ENCODE data around the gene FAM193B.

FAM193B gene

GRCh38 chr5:177550122-177550521, 4.2 kb downstream of the FAM193B start:
- no peak overlapping the region for H3K9ac ChIP-seq (ENCODE audit: low read length)
- H3K4me3 ChIP-seq (ENCODE audit: low read length), result no peak overlapping the region
- H3K27ac ChIP-seq (ENCODE audit: low read length), result no peak overlapping the region
- no peaks in the 10 kb centered on the region for H3K9me3 ChIP-seq (ENCODE audit: control insufficient read depth, low read depth, low read length)
- H3K27me3 ChIP-seq (ENCODE audit: control insufficient read depth, insufficient read depth, low read length), result no peaks in the 10 kb centered on the region
- H3K36me3 ChIP-seq (ENCODE audit: control insufficient read depth, low read depth, low read length), result peaks cover 8% of the 10 kb centered on the region
- peaks cover 6% of the 10 kb centered on the region for H3K4me1 ChIP-seq (ENCODE audit: control insufficient read depth, low read depth, low read length)

GRCh38 chr5:177548495-177548894, 5.9 kb downstream of the FAM193B start:
- no peak overlapping the region for H3K27ac ChIP-seq (ENCODE audit: low read length)
- no peak overlapping the region for H3K9ac ChIP-seq (ENCODE audit: low read length)
- no peaks in the 10 kb centered on the region for H3K27me3 ChIP-seq (ENCODE audit: control insufficient read depth, insufficient read depth, low read length)
- peaks cover 6% of the 10 kb centered on the region for H3K4me1 ChIP-seq (ENCODE audit: control insufficient read depth, low read depth, low read length)
- H3K36me3 ChIP-seq (ENCODE audit: control insufficient read depth, low read depth, low read length), result peaks cover 8% of the 10 kb centered on the region
- no peaks in the 10 kb centered on the region for H3K9me3 ChIP-seq (ENCODE audit: control insufficient read depth, low read depth, low read length)
- no peak overlapping the region for H3K4me3 ChIP-seq (ENCODE audit: low read length)

GRCh38 chr5:177547736-177548135, 6.6 kb downstream of the FAM193B start:
- Histone ChIP-seq H3K4me3 (ENCODE audit: low read length) (no peak overlapping the region), H3K36me3 (ENCODE audit: control insufficient read depth, low read depth, low read length) (peaks cover 8% of the 10 kb centered on the region), H3K27ac (ENCODE audit: low read length) (no peak overlapping the region), H3K9ac (ENCODE audit: low read length) (no peak overlapping the region), H3K4me1 (ENCODE audit: control insufficient read depth, low read depth, low read length) (peaks cover under 1% of the 10 kb centered on the region), H3K27me3 (ENCODE audit: control insufficient read depth, insufficient read depth, low read length) (no peaks in the 10 kb centered on the region), H3K9me3 (ENCODE audit: control insufficient read depth, low read depth, low read length) (no peaks in the 10 kb centered on the region)

GRCh38 chr5:177546258-177546741, 8.1 kb downstream of the FAM193B start:
- Histone ChIP-seq H3K36me3 (ENCODE audit: control insufficient read depth, low read depth, low read length) (peaks cover 8% of the 10 kb centered on the region), H3K27ac (ENCODE audit: low read length) (no peak overlapping the region), H3K27me3 (ENCODE audit: control insufficient read depth, insufficient read depth, low read length) (no peaks in the 10 kb centered on the region), H3K9ac (ENCODE audit: low read length) (no peak overlapping the region), H3K4me1 (ENCODE audit: control insufficient read depth, low read depth, low read length) (no peaks in the 10 kb centered on the region), H3K9me3 (ENCODE audit: control insufficient read depth, low read depth, low read length) (no peaks in the 10 kb centered on the region), H3K4me3 (ENCODE audit: low read length) (no peak overlapping the region)

GRCh38 chr5:177545487-177546257, 8.7 kb downstream of the FAM193B start:
- Histone ChIP-seq H3K4me3 (ENCODE audit: low read length) (no peak overlapping the region), H3K27me3 (ENCODE audit: control insufficient read depth, insufficient read depth, low read length) (no peaks in the 10 kb centered on the region), H3K4me1 (ENCODE audit: control insufficient read depth, low read depth, low read length) (no peaks in the 10 kb centered on the region), H3K27ac (ENCODE audit: low read length) (no peak overlapping the region), H3K9me3 (ENCODE audit: control insufficient read depth, low read depth, low read length) (no peaks in the 10 kb centered on the region), H3K36me3 (ENCODE audit: control insufficient read depth, low read depth, low read length) (peaks cover 8% of the 10 kb centered on the region), H3K9ac (ENCODE audit: low read length) (no peak overlapping the region)

GRCh38 chr5:177542816-177543465, 11.4 kb downstream of the FAM193B start:
- Histone ChIP-seq H3K4me3 (ENCODE audit: low read length) (no peak overlapping the region), H3K9ac (ENCODE audit: low read length) (no peak overlapping the region), H3K9me3 (ENCODE audit: control insufficient read depth, low read depth, low read length) (no peaks in the 10 kb centered on the region), H3K4me1 (ENCODE audit: control insufficient read depth, low read depth, low read length) (no peaks in the 10 kb centered on the region), H3K36me3 (ENCODE audit: control insufficient read depth, low read depth, low read length) (peaks cover 16% of the 10 kb centered on the region), H3K27ac (ENCODE audit: low read length) (no peak overlapping the region), H3K27me3 (ENCODE audit: control insufficient read depth, insufficient read depth, low read length) (no peaks in the 10 kb centered on the region)

- no peaks in the 10 kb centered on the region for H3K9me3 ChIP-seq (ENCODE audit: control insufficient read depth, low read depth, low read length)
- H3K4me3 ChIP-seq (ENCODE audit: low read length), result no peak overlapping the region
- H3K4me1 ChIP-seq (ENCODE audit: control insufficient read depth, low read depth, low read length), result no peaks in the 10 kb centered on the region
- no peak overlapping the region for H3K9ac ChIP-seq (ENCODE audit: low read length)
- H3K27me3 ChIP-seq (ENCODE audit: control insufficient read depth, insufficient read depth, low read length), result no peaks in the 10 kb centered on the region
- no peak overlapping the region for H3K27ac ChIP-seq (ENCODE audit: low read length)
- H3K36me3 ChIP-seq (ENCODE audit: control insufficient read depth, low read depth, low read length), result peaks cover 34% of the 10 kb centered on the region
Observed at GRCh38 chr5:177540438-177540837, 13.9 kb downstream of the FAM193B start.

- Histone ChIP-seq H3K27me3 (ENCODE audit: control insufficient read depth, insufficient read depth, low read length) (no peaks in the 10 kb centered on the region), H3K9ac (ENCODE audit: low read length) (no peak overlapping the region), H3K9me3 (ENCODE audit: control insufficient read depth, low read depth, low read length) (no peaks in the 10 kb centered on the region), H3K36me3 (ENCODE audit: control insufficient read depth, low read depth, low read length) (peaks cover 36% of the 10 kb centered on the region), H3K27ac (ENCODE audit: low read length) (no peak overlapping the region), H3K4me3 (ENCODE audit: low read length) (no peak overlapping the region), H3K4me1 (ENCODE audit: control insufficient read depth, low read depth, low read length) (no peaks in the 10 kb centered on the region)
Observed at GRCh38 chr5:177539411-177539810, 15.0 kb downstream of the FAM193B start.

- H3K27ac ChIP-seq (ENCODE audit: low read length), result no peak overlapping the region
- peaks cover 36% of the 10 kb centered on the region for H3K36me3 ChIP-seq (ENCODE audit: control insufficient read depth, low read depth, low read length)
- H3K4me3 ChIP-seq (ENCODE audit: low read length), result no peak overlapping the region
- no peak overlapping the region for H3K9ac ChIP-seq (ENCODE audit: low read length)
- no peaks in the 10 kb centered on the region for H3K4me1 ChIP-seq (ENCODE audit: control insufficient read depth, low read depth, low read length)
- no peaks in the 10 kb centered on the region for H3K9me3 ChIP-seq (ENCODE audit: control insufficient read depth, low read depth, low read length)
- H3K27me3 ChIP-seq (ENCODE audit: control insufficient read depth, insufficient read depth, low read length), result no peaks in the 10 kb centered on the region
Observed at GRCh38 chr5:177538876-177539275, 15.5 kb downstream of the FAM193B start.

- peaks cover 38% of the 10 kb centered on the region for H3K36me3 ChIP-seq (ENCODE audit: control insufficient read depth, low read depth, low read length)
- H3K27ac ChIP-seq (ENCODE audit: low read length), result no peak overlapping the region
- no peaks in the 10 kb centered on the region for H3K27me3 ChIP-seq (ENCODE audit: control insufficient read depth, insufficient read depth, low read length)
- H3K4me1 ChIP-seq (ENCODE audit: control insufficient read depth, low read depth, low read length), result no peaks in the 10 kb centered on the region
- H3K9me3 ChIP-seq (ENCODE audit: control insufficient read depth, low read depth, low read length), result no peaks in the 10 kb centered on the region
- no peak overlapping the region for H3K4me3 ChIP-seq (ENCODE audit: low read length)
- H3K9ac ChIP-seq (ENCODE audit: low read length), result no peak overlapping the region
Observed at GRCh38 chr5:177537389-177538361, 16.7 kb downstream of the FAM193B start.

- Histone ChIP-seq H3K27me3 (ENCODE audit: control insufficient read depth, insufficient read depth, low read length) (no peaks in the 10 kb centered on the region), H3K36me3 (ENCODE audit: control insufficient read depth, low read depth, low read length) (peaks cover 45% of the 10 kb centered on the region), H3K9ac (ENCODE audit: low read length) (no peak overlapping the region), H3K9me3 (ENCODE audit: control insufficient read depth, low read depth, low read length) (no peaks in the 10 kb centered on the region), H3K27ac (ENCODE audit: low read length) (no peak overlapping the region), H3K4me1 (ENCODE audit: control insufficient read depth, low read depth, low read length) (no peaks in the 10 kb centered on the region), H3K4me3 (ENCODE audit: low read length) (no peak overlapping the region)
Observed at GRCh38 chr5:177536386-177536785, 18.0 kb downstream of the FAM193B start.
